Fibroblast of the conjunctiva (primary cell): Measurements from ENCODE around the gene CABP1.
"Not testable (repeated sequence)": the region's sequence is repeated elsewhere in the genome, so short reads cannot be mapped to it uniquely, and the experiment has no call there.

Experiments
- DNase-seq: peaks from one replicate; pipeline ENCODE4 v3.0.0-alpha.2; 2010; ENCODE audit warnings: low read depth

CABP1 gene

DNA sequence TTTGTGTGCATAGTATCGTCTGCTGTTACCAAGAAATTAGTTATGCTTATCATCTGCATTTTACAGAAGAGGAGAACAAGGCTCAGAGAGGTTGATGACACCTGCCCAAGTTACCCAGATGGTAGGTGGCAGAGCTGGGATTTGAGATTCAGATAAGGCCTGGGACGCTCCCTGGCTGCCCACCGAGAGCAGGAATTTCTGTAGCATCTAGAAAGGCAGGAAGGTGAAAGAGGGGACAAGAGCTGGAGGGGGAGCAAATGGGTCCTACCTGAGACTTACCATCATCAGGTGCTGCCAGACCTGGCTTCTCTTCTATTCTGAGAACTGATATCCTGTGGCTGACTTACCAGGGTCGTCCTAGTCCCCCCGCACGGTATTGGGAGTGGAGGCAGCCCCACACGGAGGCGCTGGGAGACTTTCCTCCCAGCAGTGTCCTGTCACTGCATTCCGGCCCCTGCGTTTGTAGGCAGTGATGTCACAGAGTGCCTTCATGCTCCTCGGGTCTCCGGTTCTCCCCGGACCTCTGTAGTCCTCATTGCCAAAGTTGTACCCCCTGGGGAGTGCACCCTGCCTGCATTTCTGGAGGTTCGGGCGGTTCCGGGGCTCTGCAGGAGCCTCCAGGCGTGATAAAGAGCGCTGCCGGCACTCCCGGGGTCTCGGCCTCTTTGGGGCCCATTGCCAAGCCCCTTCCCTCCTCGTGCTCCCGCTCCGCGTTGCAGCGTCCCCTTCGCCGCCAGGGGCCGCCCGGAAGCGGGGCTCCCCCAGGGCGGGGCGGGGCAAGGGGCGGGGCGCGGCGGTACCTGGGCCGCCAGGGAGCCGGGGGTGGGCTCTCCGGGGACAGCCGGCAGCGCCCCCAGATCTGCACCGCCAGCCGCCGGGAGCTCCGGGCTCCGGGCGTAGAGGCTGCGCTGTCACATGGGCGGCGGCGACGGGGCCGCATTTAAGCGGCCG lies at the start of gene CABP1:
Gene CABP1 (plus strand): TSS at position 856 of the 951 bp plus-strand sequence. CDS start 60 bp downstream, at position 916.
- no peak for DNase-seq

DNA sequence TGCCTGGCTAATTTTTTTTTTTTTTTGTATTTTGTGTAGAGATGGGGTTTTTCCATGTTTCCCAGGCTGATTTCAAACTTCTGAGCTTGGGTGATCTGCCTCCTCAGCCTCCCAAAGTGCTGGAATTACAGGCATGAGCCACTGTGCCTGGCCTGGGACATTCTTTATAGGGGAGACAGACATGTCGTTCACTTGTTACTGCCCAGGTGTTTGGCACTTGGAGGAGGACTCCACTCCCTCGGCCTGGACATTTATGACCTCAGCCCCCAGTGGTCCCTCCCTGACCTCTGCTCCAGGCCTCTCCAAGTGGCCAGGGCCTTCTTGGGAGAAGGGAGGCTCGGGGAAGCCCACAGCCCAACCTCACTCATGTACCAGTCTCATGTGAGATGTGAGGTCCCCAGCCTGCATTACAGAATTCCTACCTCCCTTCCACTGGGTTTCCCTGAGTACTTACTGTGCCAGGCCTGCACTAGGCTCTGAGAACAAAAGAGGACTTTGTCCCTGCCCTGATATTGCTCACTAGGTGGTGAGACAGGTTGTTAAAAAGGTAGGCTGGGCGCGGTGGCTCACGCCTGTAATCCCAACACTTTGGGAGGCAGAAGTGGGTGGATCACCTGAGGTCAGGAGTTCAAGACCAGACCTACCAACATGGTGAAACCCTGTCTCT lies 49.6 kb upstream of the CABP1 start:
- DNase-seq, result no peak

DNA sequence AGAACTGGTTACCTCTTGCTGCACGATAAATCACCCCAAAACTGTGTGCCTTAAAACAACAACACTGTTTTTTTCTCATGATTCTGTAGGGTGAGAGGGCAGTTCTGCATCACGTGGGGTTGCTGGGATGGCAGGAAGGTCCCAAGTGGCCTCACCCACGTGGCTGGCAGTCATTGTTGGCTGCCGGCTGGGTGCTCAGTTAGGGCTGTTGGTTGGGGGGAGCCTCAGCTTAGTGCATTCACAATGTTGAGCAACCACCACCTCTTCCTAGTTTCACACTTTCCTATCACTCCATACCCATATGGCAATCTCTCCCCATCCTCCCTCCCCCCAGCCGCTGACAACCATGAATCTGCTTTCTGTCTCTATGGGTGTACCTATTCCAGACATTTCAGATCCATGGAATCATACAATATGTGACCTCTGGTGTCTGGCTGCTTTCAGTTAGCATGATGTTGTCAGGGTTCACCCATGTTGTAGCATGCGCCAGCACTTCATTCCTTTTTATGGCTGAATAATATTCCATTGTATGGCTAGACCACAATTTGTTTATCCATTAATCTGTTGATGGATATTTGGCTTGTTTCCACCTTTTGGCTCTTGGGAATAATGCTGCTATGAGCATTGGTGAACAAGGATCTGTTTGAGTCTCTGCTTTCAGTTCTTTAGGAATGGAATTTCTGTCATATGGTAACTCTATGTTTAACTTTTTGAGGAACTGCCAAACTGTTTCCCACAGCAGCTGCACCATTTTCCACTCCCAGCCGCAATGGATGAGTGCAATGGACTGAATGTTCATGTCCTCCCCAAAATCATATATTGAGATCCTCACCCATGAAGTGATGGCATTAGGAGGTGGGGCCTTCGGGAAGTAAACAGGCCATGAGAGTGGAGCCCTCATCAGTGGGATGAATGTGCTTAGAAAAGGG lies 48.0 kb upstream of the CABP1 start:
- DNase-seq, result no peak

DNA sequence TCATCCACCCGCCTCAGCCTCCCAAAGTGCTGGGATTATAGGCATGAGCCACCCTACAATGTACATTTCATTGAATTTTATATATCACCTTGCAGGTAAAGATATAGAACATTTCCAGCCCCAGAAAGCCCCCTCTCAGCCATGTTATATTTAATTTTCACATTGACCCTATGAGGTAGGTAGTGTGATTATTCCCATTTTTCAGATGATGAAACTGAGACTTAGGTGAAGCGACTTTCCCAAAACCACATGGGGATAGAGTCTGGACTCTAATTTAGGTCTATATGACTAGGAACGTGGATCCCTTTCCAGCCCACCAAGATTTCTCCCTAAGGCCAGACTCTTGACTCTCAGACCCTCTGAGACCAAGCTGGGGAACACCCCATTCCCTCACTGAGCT lies 43.5 kb upstream of the CABP1 start:
- DNase-seq, result no peak

DNA sequence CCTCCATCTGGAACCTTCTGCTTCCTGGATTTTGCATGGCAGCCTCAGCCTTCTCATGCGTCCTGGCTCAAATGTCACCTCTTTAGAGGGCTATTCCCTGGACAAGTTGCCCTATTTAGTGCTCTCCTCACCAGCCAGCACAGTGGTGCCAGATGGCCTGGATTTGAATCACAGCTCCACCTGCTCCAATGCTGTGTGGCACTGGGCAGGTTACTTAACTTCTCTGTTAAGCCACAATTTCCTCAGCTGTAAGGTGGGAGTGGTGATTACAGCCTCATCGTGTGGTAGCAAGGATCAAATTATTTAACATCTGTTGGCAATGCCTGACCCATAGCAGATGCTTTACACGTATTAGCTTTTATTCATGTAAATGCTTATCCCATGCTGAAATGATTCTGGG lies 42.6 kb upstream of the CABP1 start:
- no peak for DNase-seq

DNA sequence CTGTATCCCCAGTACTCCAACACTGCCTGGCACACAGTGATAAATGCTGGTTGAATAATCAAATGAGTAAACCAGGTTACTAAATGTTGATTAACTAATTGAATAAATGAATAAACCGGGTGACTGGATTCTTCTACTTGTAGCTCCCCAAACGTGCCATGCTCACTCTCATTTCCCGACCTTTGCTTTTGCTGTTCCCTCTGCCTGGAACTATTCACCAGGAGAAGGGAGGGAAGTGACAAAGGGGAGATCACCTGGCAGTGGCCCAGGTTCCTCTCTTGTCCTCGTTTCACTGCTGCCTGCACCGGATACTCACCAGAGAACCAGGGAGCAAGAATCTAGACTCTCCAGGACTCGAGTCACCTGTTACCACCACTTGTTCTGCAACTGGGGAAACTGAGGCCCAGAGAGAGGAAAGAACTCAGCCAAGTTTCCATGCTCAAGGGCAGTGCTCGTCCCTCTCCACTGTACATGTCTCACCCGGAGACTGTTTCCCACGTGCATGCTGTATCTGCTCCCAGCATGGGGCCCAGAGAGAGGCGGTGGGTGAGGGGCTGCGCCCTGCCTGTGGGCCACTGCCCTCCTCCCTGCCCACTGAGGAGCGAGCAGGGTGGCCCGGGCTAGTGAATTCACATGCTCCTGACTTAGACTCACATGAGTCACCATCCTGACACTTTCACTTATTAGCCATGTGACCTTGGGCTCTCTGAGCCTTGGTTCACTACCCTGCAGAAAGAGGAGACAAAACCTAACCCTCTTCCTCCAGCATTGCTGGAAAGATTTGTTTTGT lies 41.6 kb upstream of the CABP1 start:
- no peak for DNase-seq

DNA sequence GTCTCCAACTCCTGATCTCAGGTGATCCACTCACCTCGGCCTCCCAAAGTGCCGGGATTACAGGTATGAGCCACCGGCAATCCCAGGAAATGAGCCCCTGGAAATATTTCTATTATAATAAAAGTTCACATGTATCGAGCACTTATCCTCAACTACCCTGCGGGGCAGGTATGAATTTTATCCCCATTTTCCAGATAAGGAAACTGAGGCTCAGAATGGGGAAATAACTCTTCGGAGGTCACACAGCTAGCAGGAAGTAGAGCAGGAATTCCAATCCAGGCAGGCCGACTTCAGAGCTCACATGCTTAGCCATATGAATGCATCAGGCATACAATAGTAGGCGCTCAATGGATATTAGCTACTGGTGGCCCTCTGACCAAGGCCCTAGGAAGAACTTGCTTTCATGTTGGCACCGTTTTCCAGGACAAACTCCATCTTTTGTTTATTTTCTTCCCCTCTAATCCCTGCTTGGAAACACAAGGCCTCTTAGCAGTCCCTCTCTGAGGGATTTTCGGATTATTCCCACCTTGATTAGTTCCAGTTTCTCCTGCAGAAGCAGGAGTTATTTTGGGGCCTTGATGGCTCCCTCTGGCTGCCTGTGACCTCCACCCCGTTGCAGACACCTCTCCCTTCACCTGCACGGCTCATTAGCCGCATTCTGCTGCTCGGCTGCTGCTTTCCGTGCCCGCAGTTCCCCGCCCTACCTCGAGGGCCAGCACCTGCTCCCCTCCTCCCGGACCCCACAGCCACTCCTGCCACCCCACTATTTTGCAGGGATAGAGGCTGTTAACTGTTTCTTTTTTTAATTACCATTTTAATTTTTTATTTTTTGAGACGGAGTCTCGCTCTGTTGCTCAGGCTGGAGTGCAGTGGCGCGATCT lies 40.5 kb upstream of the CABP1 start:
- DNase-seq, result no peak

DNA sequence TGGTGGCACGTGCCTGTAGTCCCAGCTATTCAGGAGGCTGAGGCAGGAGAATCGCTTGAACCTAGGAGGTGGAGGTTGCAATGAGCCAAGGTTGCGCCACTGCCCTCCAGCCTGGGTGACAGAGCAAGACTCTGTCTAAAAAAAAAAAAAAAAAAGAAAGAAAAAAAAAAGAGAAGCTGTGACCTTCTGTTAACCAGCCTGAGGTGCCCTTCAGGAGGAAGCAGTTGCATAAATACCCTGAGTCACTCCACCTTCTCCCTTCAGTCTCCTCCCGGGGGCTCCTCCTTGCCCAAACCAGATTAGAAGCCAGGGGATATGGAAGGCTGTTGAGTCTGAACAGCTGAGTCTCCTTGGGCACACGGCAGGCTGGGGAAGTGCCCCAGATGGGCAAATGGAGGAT lies 38.0 kb upstream of the CABP1 start:
- not testable (repeated sequence) for DNase-seq

DNA sequence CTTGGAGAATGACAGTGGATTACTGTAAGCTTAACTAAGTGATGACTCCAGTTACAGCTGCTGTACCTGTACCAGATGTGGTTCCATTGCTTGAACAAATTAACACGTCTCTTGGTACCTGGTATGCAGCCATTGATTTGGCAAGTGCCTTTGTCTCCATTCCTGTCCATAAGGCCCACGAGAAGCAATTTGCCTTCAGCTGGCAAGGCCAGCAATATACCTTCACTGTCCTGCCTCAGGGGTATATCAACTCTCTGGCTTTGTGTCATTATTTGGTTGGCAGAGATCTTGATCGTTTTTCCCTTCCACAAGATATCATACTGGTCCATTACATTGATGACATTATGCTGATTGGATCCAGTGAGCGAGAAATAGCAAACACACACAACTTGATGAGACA lies 29.9 kb upstream of the CABP1 start:
- no peak for DNase-seq

DNA sequence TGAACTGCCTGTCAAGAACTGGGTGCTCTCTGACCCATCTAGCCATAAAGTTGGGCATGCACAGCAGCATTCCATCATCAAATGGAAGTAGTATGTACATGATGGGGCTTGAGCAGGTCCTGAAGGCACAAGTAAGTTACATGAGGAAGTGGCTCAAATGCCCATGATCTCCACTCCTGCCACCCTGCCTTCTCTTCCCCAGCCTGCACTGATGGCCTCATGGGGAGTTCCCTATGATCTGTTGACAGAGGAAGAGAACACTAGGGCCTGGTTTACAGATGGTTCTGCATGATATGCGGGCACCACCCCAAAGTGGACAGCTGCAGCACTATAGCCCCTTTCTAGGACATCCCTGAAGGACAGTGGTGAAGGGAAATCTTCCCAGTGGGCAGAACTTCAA lies 28.9 kb upstream of the CABP1 start:
- DNase-seq, result not testable (repeated sequence)

DNA sequence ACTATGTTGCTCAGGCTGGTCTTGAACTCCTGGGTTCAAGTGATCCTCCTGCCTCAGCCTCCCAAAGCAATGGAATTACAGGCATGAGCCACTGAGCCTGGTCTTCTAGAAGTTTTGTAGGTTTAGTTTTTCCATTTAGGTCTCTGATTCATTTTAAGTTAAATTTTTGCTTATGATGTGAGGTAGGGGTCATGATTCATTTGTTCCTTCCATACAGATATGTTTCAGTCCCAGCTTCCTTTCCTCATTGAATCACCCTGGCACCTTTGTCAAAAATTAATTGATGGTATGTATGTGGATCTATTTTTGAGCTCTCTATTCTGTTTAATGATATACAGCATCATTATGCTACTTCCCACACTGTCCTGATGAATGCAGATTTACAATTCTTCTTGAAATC lies 25.6 kb upstream of the CABP1 start:
- DNase-seq, result no peak

DNA sequence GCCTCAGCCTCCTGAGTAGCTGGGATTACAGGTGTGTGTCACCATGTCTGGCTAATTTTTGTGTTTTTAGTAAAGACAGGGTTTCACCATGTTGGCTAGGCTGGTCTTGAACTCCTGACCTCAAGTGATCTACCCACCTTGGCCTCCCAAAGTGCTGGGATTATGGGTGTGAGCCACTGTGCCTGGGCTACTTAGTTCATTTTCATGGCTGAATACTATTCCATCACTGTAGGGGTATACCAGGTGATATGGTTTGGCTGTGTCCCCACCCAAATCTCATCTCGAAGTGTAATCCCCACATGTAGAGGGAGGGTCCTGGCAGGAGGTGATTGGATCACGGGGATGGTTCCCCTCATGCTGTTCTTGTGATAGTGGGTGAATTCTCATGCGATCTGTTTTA lies 23.2 kb upstream of the CABP1 start:
- DNase-seq, result not testable (repeated sequence)

DNA sequence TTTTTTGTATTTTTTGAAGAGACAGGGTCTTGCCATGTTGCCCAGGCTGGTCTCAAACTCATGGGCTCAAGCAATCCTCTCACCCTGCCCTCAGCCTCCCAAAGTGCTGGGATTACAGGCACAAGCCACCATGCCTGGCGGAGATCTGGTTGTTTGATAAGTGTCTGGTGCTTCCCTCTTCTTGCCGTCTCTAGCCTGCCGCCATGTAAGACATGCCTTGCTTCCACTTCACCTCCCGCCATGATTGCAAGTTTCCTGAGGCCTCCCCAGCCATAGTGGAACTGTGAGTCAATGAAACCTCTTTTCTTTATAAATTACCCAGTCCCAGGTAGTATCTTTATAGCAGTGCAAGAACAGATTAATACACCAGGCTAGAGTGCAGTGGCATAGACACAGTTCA lies 22.7 kb upstream of the CABP1 start:
- not testable (repeated sequence) for DNase-seq

DNA sequence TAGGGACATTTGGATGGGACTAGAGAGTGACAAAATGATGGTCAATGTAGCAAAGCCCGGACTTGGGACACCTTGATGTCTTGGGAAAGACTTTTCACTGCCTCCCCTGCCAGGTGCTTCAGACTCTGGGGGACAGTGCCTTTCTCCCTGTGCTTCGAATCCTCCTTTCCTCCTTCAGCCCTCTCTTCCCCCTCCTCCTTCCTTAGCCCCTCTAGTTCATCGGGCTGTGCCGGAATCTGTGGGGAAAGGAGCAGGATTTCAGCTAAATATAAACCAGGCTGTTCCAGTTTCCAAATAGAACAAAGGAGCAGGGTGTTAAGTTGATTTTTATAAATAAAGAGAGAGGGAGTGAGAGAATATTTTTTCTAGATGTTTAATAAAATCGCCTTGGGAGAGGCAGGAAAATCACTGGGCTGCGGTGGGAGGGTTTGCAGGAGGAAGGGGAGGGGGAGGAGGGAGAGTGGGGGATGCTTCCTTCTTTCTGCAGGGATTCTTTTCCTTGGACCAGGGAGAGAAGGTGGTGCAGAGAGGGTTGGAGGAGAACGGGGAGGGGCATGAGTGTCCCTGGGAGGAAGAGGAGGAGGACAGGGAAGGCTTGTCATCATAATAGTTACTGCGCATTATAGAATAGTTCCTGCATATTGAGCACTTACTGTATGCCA lies 21.3 kb upstream of the CABP1 start:
- DNase-seq, result no peak

DNA sequence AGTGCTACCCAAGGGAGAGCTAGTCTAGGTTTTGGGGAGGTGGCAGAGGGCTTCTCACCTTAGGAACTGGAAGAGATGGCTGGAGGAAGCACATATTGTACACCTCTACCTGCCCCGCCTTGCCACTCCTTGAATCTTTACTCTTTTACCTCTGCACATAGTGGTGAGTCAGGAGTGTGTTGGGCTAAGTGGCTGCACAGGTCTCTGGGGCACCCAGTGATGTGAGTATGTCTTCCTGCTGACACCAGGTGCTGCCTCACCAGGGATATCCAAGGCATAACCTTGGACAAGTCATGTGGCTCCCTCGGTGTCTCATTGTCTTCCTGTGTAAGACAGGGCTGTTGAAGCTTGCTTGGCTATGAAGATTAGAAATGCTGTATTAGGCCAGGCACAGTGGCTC lies 19.8 kb upstream of the CABP1 start:
- no peak for DNase-seq

DNA sequence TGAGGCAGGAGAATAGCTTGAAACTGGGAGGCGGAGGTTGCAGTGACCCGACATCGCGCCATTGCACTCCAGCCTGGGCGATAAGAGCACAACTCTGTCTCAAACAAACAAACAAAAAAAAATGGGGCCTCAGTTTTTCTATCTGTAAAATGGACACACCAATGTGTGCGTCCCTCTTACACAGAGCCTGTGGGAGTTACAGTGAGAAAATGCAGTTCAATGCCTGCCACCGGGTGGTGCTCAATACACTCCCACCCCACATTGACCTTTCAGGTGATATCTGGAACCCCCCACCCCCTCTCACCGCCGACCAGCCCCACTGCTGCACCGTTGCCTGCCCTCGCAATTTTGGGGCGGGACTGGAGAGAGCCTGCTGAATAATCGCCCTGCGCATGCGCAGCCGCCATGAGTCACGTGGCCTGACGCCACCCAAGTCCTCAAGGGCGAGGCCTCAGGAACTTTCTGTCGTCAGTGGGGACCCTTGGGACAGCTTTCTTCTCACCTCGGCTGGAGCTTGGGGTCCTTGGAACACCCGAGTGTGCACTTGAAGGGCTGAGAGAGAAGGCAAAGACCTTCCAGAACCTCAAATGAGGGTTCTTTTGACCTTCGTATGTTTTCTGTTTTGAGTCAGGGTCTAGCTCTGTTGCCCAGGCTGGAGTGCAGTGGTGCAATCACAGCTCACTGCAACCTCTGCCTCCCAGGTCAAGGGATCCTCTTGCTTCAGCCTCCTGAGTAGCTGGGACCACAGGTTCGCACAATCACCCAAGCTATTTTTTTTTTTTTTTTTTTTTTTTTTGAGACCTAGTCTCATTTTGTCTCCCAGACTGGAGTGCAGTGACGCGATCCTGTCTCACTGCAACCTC lies 14.6 kb upstream of the CABP1 start:
- no peak for DNase-seq

DNA sequence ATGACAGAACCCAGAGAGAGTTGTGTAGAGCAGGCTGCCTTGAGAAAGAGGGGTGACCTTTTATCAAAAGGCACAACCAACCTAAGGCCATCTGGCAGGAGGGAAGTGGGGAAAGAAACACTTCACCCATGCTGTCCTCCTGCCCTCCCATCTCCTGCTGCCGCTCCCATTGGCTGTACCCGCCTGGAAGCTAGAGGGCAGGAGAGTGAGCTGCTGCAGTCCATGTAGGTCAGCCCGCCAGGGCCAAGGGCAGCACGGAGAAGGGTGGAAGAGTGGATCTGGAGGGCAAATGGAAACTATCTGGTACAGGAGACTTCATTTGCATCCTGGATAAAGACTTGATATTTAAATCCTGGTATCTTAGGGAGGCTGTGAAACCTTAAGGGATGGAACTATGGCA lies 11.5 kb upstream of the CABP1 start:
- DNase-seq, result no peak

DNA sequence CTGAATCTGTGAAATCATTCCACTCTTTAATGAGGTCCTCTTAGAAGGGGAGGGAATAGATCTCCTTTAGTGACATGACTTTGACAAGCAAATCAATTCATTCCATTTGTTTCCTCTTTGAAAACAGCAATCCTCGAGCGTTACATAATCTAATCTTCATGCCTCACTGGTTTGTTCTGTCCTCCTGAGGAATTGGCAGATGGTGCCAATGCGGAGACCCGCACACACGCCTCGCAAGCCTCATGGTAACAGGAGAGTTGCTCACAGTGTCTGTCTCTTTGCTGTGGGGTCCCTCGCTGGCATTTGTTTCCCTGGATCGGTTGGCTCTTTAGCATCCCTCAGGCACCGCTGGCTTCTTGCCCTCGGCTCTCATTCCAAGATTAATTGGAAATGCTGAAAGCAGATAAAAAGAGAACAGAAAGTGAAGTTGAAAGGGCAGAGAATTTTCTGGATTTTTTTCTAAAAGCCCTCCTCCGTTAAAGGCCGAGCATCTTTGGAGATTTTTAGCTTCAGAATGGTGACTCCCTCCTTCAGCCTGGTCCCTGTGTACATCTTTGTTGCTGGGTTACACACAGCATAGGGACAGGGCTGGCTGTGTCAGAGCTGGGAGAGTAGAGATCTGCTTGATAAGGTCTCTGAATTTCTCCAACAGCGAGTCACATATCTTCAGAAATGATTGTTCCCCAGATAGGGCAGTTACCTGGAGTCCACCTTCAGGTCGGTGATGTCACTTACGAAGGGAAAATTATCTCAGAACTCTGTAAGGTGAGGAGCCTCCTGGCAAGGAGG lies 10.1 kb upstream of the CABP1 start:
- no peak for DNase-seq
